ENCODE data around the gene CHRNA1. TPM values are rescaled to one million over a fixed set of nuclear protein-coding genes. Genes with fewer than 3 reads are reported as not detected.

CHRNA1 gene
- total RNA-seq, 1 experiment from 2014 or later: not detected

- Histone ChIP-seq H3K56ac (ENCODE audit: insufficient read length, low read depth, low read length) (no peak overlapping the region), H3K79me1 (ENCODE audit: insufficient read depth, low read depth, low read length, poor library complexity, severe bottlenecking) (no peaks in the 10 kb centered on the region), H2BK5ac (ENCODE audit: insufficient read length, low read length) (no peak overlapping the region), H2AK5ac (ENCODE audit: insufficient read length, low read length) (no peak overlapping the region), H3T11ph (ENCODE audit: low read length) (no peak overlapping the region), H2AFZ (ENCODE audit: low read length) (no peak overlapping the region), H4K8ac (replicated peaks; ENCODE audit: insufficient read length, low read depth, low read length) (no peak overlapping the region), H3K4ac (ENCODE audit: low read depth, low read length) (no peak overlapping the region), H3K4me1 (ENCODE audit: insufficient read depth, low read length) (no peaks in the 10 kb centered on the region), H4K5ac (ENCODE audit: insufficient read length, low read depth, low read length) (no peak overlapping the region), H4K20me1 (ENCODE audit: control insufficient read depth, insufficient read depth, insufficient read length) (no peaks in the 10 kb centered on the region), H4K91ac (ENCODE audit: insufficient read length, low read depth, low read length) (no peak overlapping the region), H3K27ac (ENCODE audit: insufficient read length, low read depth, low read length) (no peak overlapping the region), H3K27me3 (ENCODE audit: insufficient read depth, low read length) (no peaks in the 10 kb centered on the region), H2BK12ac (ENCODE audit: insufficient read length, low read depth, low read length) (no peak overlapping the region), H2BK15ac (ENCODE audit: low read depth, low read length) (no peak overlapping the region), H3K9me3 (ENCODE audit: control insufficient read depth, low read depth, low read length) (no peaks in the 10 kb centered on the region), H3K9ac (ENCODE audit: extremely low read depth, insufficient read length, low read length) (no peak overlapping the region), H3K4me2 (ENCODE audit: insufficient read depth, insufficient read length, low read length) (no peak overlapping the region), H3K79me2 (ENCODE audit: insufficient read depth, low read length) (no peaks in the 10 kb centered on the region), H3K23ac (ENCODE audit: insufficient read length, low read depth, low read length) (no peak overlapping the region), H3K23me2 (ENCODE audit: insufficient read length, low read depth, low read length, poor library complexity, severe bottlenecking) (no peaks in the 10 kb centered on the region), H2BK20ac (ENCODE audit: low read depth, low read length, poor library complexity, severe bottlenecking) (no peak overlapping the region), H3K18ac (ENCODE audit: insufficient read length, low read depth, low read length) (no peak overlapping the region), H2BK120ac (ENCODE audit: low read depth, low read length, poor library complexity, severe bottlenecking) (no peak overlapping the region), H3K14ac (ENCODE audit: insufficient read depth, low read length) (no peak overlapping the region)
- WGBS (ENCODE audit: extremely low coverage, insufficient read length, low lambda C conversion rate): no CpG with 5 or more reads among the region's 3 CpGs
- H3K36me3 Mint-ChIP-seq (ENCODE audit: insufficient read depth in 1 of 3, low read depth in 3 of 3): no peaks in the 10 kb centered on the region
- TF ChIP-seq CTCF (conservative IDR thresholded peaks at IDR 0.05): no peak
- H3K27ac Mint-ChIP-seq: no peak overlapping the region
- H3K4me3 Mint-ChIP-seq: no peak overlapping the region
- DNase-seq: no peak
- peaks cover 8% of the 10 kb centered on the region in 2 experiments for H3K4me1 Mint-ChIP-seq
- no peaks in the 10 kb centered on the region for H3K9me3 Mint-ChIP-seq
- no peaks in the 10 kb centered on the region for H3K27me3 Mint-ChIP-seq (ENCODE audit: low read depth)
These were observed 60.8 kb downstream of the CHRNA1 start for GRCh38 chr2:174703430-174703829.

All from H9 (cell line).